Measurements from ENCODE around the gene ZNRF3.
"Not testable (repeated sequence)": the region's sequence is repeated elsewhere in the genome, so short reads cannot be mapped to it uniquely, and the experiment has no call there.

Gene ZNRF3

GRCh38 chr22:29080106-29080975 lies 197.0 kb downstream of the ZNRF3 start:
- H3K4me1 ChIP-seq (ENCODE audit: control insufficient read depth, insufficient read depth, low read length, unreplicated experiment): peaks cover 5% of the 10 kb centered on the region
- no peaks in the 10 kb centered on the region for H3K36me3 ChIP-seq (ENCODE audit: insufficient read depth, low read length)
- no peak overlapping the region for H2AFZ ChIP-seq (ENCODE audit: low read length, unreplicated experiment)
- no peaks in the 10 kb centered on the region for H3K27me3 ChIP-seq (ENCODE audit: insufficient read depth, low read length)
- H3K79me2 ChIP-seq (ENCODE audit: control insufficient read depth, insufficient read depth, low read length, unreplicated experiment): no peaks in the 10 kb centered on the region
- no peak overlapping the region for H3K4me3 ChIP-seq (ENCODE audit: low read depth, low read length)
- no peak overlapping the region for H3K27ac ChIP-seq (ENCODE audit: low read depth, low read length)

- Histone ChIP-seq H3K27ac (ENCODE audit: low read depth, low read length) (no peak overlapping the region), H2AFZ (ENCODE audit: low read length, unreplicated experiment) (no peak overlapping the region), H3K4me1 (ENCODE audit: control insufficient read depth, insufficient read depth, low read length, unreplicated experiment) (peaks cover 5% of the 10 kb centered on the region), H3K36me3 (ENCODE audit: insufficient read depth, low read length) (no peaks in the 10 kb centered on the region), H3K79me2 (ENCODE audit: control insufficient read depth, insufficient read depth, low read length, unreplicated experiment) (no peaks in the 10 kb centered on the region), H3K27me3 (ENCODE audit: insufficient read depth, low read length) (no peaks in the 10 kb centered on the region), H3K4me3 (ENCODE audit: low read depth, low read length) (no peak overlapping the region)
Observed at GRCh38 chr22:29081517-29082236, 198.3 kb downstream of the ZNRF3 start.

- H3K79me2 ChIP-seq (ENCODE audit: control insufficient read depth, insufficient read depth, low read length, unreplicated experiment): no peaks in the 10 kb centered on the region
- no peaks in the 10 kb centered on the region for H3K36me3 ChIP-seq (ENCODE audit: insufficient read depth, low read length)
- H3K4me1 ChIP-seq (ENCODE audit: control insufficient read depth, insufficient read depth, low read length, unreplicated experiment): peaks cover 5% of the 10 kb centered on the region
- H3K27me3 ChIP-seq (ENCODE audit: insufficient read depth, low read length): no peaks in the 10 kb centered on the region
- no peak overlapping the region for H3K4me3 ChIP-seq (ENCODE audit: low read depth, low read length)
- H2AFZ ChIP-seq (ENCODE audit: low read length, unreplicated experiment): no peak overlapping the region
- H3K27ac ChIP-seq (ENCODE audit: low read depth, low read length): no peak overlapping the region
Observed at GRCh38 chr22:29082826-29083545, 199.6 kb downstream of the ZNRF3 start.

- H3K4me3 ChIP-seq (ENCODE audit: low read depth, low read length); H3K27me3 ChIP-seq (ENCODE audit: insufficient read depth, low read length); H2AFZ ChIP-seq (ENCODE audit: low read length, unreplicated experiment); H3K79me2 ChIP-seq (ENCODE audit: control insufficient read depth, insufficient read depth, low read length, unreplicated experiment); H3K27ac ChIP-seq (ENCODE audit: low read depth, low read length); H3K4me1 ChIP-seq (ENCODE audit: control insufficient read depth, insufficient read depth, low read length, unreplicated experiment); H3K36me3 ChIP-seq (ENCODE audit: insufficient read depth, low read length): not testable (repeated sequence)
Observed at GRCh38 chr22:29083576-29083932, 200.2 kb downstream of the ZNRF3 start.

- Histone ChIP-seq H2AFZ (ENCODE audit: low read length, unreplicated experiment) (no peak overlapping the region), H3K79me2 (ENCODE audit: control insufficient read depth, insufficient read depth, low read length, unreplicated experiment) (no peaks in the 10 kb centered on the region), H3K27ac (ENCODE audit: low read depth, low read length) (no peak overlapping the region), H3K36me3 (ENCODE audit: insufficient read depth, low read length) (no peaks in the 10 kb centered on the region), H3K4me3 (ENCODE audit: low read depth, low read length) (no peak overlapping the region), H3K27me3 (ENCODE audit: insufficient read depth, low read length) (no peaks in the 10 kb centered on the region), H3K4me1 (ENCODE audit: control insufficient read depth, insufficient read depth, low read length, unreplicated experiment) (peaks cover 5% of the 10 kb centered on the region)
Observed at GRCh38 chr22:29083933-29084591, 200.7 kb downstream of the ZNRF3 start.

GRCh38 chr22:29087012-29087411 lies 203.6 kb downstream of the ZNRF3 start:
- Histone ChIP-seq H3K4me3 (ENCODE audit: low read depth, low read length) (no peak overlapping the region), H3K36me3 (ENCODE audit: insufficient read depth, low read length) (no peaks in the 10 kb centered on the region), H3K27ac (ENCODE audit: low read depth, low read length) (no peak overlapping the region), H3K79me2 (ENCODE audit: control insufficient read depth, insufficient read depth, low read length, unreplicated experiment) (no peaks in the 10 kb centered on the region), H3K27me3 (ENCODE audit: insufficient read depth, low read length) (no peaks in the 10 kb centered on the region), H3K4me1 (ENCODE audit: control insufficient read depth, insufficient read depth, low read length, unreplicated experiment) (peaks cover 5% of the 10 kb centered on the region), H2AFZ (ENCODE audit: low read length, unreplicated experiment) (no peak overlapping the region)

- Histone ChIP-seq H3K4me1 (ENCODE audit: control insufficient read depth, insufficient read depth, low read length, unreplicated experiment) (peaks cover 5% of the 10 kb centered on the region), H3K27me3 (ENCODE audit: insufficient read depth, low read length) (no peaks in the 10 kb centered on the region), H3K79me2 (ENCODE audit: control insufficient read depth, insufficient read depth, low read length, unreplicated experiment) (no peaks in the 10 kb centered on the region), H2AFZ (ENCODE audit: low read length, unreplicated experiment) (no peak overlapping the region), H3K27ac (ENCODE audit: low read depth, low read length) (no peak overlapping the region), H3K4me3 (ENCODE audit: low read depth, low read length) (no peak overlapping the region), H3K36me3 (ENCODE audit: insufficient read depth, low read length) (no peaks in the 10 kb centered on the region)
Observed at GRCh38 chr22:29088809-29089208, 205.4 kb downstream of the ZNRF3 start.

GRCh38 chr22:29089507-29089906 lies 206.1 kb downstream of the ZNRF3 start:
- no peaks in the 10 kb centered on the region for H3K36me3 ChIP-seq (ENCODE audit: insufficient read depth, low read length)
- no peaks in the 10 kb centered on the region for H3K27me3 ChIP-seq (ENCODE audit: insufficient read depth, low read length)
- no peaks in the 10 kb centered on the region for H3K79me2 ChIP-seq (ENCODE audit: control insufficient read depth, insufficient read depth, low read length, unreplicated experiment)
- H3K4me1 ChIP-seq (ENCODE audit: control insufficient read depth, insufficient read depth, low read length, unreplicated experiment): peaks cover 4% of the 10 kb centered on the region
- no peak overlapping the region for H3K27ac ChIP-seq (ENCODE audit: low read depth, low read length)
- no peak overlapping the region for H3K4me3 ChIP-seq (ENCODE audit: low read depth, low read length)
- no peak overlapping the region for H2AFZ ChIP-seq (ENCODE audit: low read length, unreplicated experiment)

- Histone ChIP-seq H3K4me1 (ENCODE audit: control insufficient read depth, insufficient read depth, low read length, unreplicated experiment) (peaks cover 4% of the 10 kb centered on the region), H2AFZ (ENCODE audit: low read length, unreplicated experiment) (no peak overlapping the region), H3K79me2 (ENCODE audit: control insufficient read depth, insufficient read depth, low read length, unreplicated experiment) (no peaks in the 10 kb centered on the region), H3K27me3 (ENCODE audit: insufficient read depth, low read length) (no peaks in the 10 kb centered on the region), H3K4me3 (ENCODE audit: low read depth, low read length) (no peak overlapping the region), H3K36me3 (ENCODE audit: insufficient read depth, low read length) (no peaks in the 10 kb centered on the region), H3K27ac (ENCODE audit: low read depth, low read length) (no peak overlapping the region)
Observed at GRCh38 chr22:29090039-29090438, 206.7 kb downstream of the ZNRF3 start.

GRCh38 chr22:29092243-29092642 lies 208.9 kb downstream of the ZNRF3 start:
- Histone ChIP-seq H3K27ac (ENCODE audit: low read depth, low read length) (no peak overlapping the region), H3K4me3 (ENCODE audit: low read depth, low read length) (no peak overlapping the region), H3K4me1 (ENCODE audit: control insufficient read depth, insufficient read depth, low read length, unreplicated experiment) (peaks cover 8% of the 10 kb centered on the region), H2AFZ (ENCODE audit: low read length, unreplicated experiment) (no peak overlapping the region), H3K27me3 (ENCODE audit: insufficient read depth, low read length) (no peaks in the 10 kb centered on the region), H3K79me2 (ENCODE audit: control insufficient read depth, insufficient read depth, low read length, unreplicated experiment) (no peaks in the 10 kb centered on the region), H3K36me3 (ENCODE audit: insufficient read depth, low read length) (no peaks in the 10 kb centered on the region)

Data from ACC112 (cell line).